Suprapubic skin (tissue), 4 donors: ENCODE data around the gene SPATA33.

Source experiments
- EP300 ChIP-seq: sonication (generic); formaldehyde crosslinking; IDR thresholded peaks from one replicate; pipeline ENCODE4 v1.6.1; 2017; ENCODE audit warnings: antibody characterized with exemption
- POLR2A ChIP-seq, 2 donors: fragments of 450-650 bp; IDR thresholded peaks; one replicate each; pipeline ENCODE4 v1.6.1; 2017; ENCODE audit warnings: antibody characterized with exemption in 2 of 2, mild to moderate bottlenecking in 2 of 2, moderate library complexity in 2 of 2
- POLR2AphosphoS5 ChIP-seq, 3 donors: sonication (generic); formaldehyde crosslinking; IDR thresholded peaks; one replicate each; pipeline ENCODE4 v1.6.1; 2017; ENCODE audit warnings: antibody characterized with exemption in 3 of 3
- TF ChIP-seq, protein P1 (sequence below), 2 donors: fragments of 200-600 bp in 1 of 2; fragments of 450-650 bp in 1 of 2; sonication (generic) in 1 of 2; IDR thresholded peaks; one replicate each; pipeline ENCODE4 v1.5.1; 2016 to 2019; ENCODE audit warnings: antibody characterized with exemption in 2 of 2, mild to moderate bottlenecking in 1 of 2, moderate library complexity in 1 of 2

GRCh38 chr16:89621698-89622409 lies 35.8 kb upstream of the SPATA33 start:
- TF ChIP-seq EP300 (no peak), POLR2A (IDR thresholded peaks at IDR 0.05) (no peak), POLR2AphosphoS5 (IDR thresholded peaks at IDR 0.05) (no peak)
- TF ChIP-seq, protein P1, sequence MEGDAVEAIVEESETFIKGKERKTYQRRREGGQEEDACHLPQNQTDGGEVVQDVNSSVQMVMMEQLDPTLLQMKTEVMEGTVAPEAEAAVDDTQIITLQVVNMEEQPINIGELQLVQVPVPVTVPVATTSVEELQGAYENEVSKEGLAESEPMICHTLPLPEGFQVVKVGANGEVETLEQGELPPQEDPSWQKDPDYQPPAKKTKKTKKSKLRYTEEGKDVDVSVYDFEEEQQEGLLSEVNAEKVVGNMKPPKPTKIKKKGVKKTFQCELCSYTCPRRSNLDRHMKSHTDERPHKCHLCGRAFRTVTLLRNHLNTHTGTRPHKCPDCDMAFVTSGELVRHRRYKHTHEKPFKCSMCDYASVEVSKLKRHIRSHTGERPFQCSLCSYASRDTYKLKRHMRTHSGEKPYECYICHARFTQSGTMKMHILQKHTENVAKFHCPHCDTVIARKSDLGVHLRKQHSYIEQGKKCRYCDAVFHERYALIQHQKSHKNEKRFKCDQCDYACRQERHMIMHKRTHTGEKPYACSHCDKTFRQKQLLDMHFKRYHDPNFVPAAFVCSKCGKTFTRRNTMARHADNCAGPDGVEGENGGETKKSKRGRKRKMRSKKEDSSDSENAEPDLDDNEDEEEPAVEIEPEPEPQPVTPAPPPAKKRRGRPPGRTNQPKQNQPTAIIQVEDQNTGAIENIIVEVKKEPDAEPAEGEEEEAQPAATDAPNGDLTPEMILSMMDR (IDR thresholded peaks at IDR 0.05): no peak
